Activated CD4-positive, alpha-beta memory T cell treated with anti-CD3 and anti-CD28 coated beads, Interleukin-2, amount 10 ng/mL, durations not matched to agents 7 days and 5 days (primary cell): Measurements from ENCODE around the gene MRPL45. TPM values are rescaled to one million over a fixed set of nuclear protein-coding genes. Genes with fewer than 3 reads are reported as not detected.

ENCODE experiments used
- CTCF ChIA-PET: fragments of 350-600 bp; sonication (Branson Sonifier 250); formaldehyde crosslinking; loops from one replicate; lab custom pipeline; 2021; ENCODE audit warnings: antibody characterized with exemption, inconsistent platforms; lab: Charles Lee
- POLR2A ChIA-PET: fragments of 350-600 bp; sonication (Branson Sonifier 250); formaldehyde crosslinking; loops from one replicate; lab custom pipeline; 2021; ENCODE audit warnings: antibody characterized with exemption; lab: Charles Lee
- DNase-seq: peaks from one replicate; pipeline ENCODE4 v3.0.0-alpha.2; 2020
- H3K27ac Mint-ChIP-seq: one replicate; pipeline ENCODE4 v1.8.0; 2021; ENCODE audit warnings: mild to moderate bottlenecking, mixed read lengths
- H3K27me3 Mint-ChIP-seq: one replicate; pipeline ENCODE4 v1.8.0; 2021; ENCODE audit warnings: mixed read lengths
- H3K36me3 Mint-ChIP-seq: one replicate; pipeline ENCODE4 v1.8.0; 2021; ENCODE audit warnings: low read depth, mixed read lengths
- H3K4me1 Mint-ChIP-seq: one replicate; pipeline ENCODE4 v1.8.0; 2021; ENCODE audit warnings: mixed read lengths
- H3K4me3 Mint-ChIP-seq: one replicate; pipeline ENCODE4 v1.8.0; 2021; ENCODE audit warnings: mild to moderate bottlenecking, mixed read lengths
- H3K9me3 Mint-ChIP-seq: one replicate; pipeline ENCODE4 v1.8.0; 2021; ENCODE audit warnings: mixed read lengths
- total RNA-seq, 2 experiments: library from RNA; stranded (reverse); gene quantifications; one replicate each; pipeline ENCODE4 v1.2.3, GENCODE V29; 2021

Gene MRPL45
- total RNA-seq, 2 experiments from 2014 or later = 25.2 to 26.9 TPM

GRCh38 chr17:38341035-38341721 lies 44.2 kb downstream of the MRPL45 start:
- Mint-ChIP-seq H3K27me3 (peaks cover 5% of the 10 kb centered on the region), H3K9me3 (no peaks in the 10 kb centered on the region), H3K4me1 (no peaks in the 10 kb centered on the region), H3K4me3 (no peak overlapping the region), H3K36me3 (no peaks in the 10 kb centered on the region), H3K27ac (no peak overlapping the region)
- no peak for DNase-seq
- ChIA-PET CTCF (interaction anchor here (4.8 kb wide), 1 partner anchor 8 kb away, joined by 17 read pairs; no protein-coding TSS in a partner anchor), POLR2A (no interaction called here)

- Mint-ChIP-seq H3K36me3 (no peaks in the 10 kb centered on the region), H3K4me3 (no peak overlapping the region)
These were observed 46.1 kb downstream of the MRPL45 start for GRCh38 chr17:38342886-38343607.

DNA sequence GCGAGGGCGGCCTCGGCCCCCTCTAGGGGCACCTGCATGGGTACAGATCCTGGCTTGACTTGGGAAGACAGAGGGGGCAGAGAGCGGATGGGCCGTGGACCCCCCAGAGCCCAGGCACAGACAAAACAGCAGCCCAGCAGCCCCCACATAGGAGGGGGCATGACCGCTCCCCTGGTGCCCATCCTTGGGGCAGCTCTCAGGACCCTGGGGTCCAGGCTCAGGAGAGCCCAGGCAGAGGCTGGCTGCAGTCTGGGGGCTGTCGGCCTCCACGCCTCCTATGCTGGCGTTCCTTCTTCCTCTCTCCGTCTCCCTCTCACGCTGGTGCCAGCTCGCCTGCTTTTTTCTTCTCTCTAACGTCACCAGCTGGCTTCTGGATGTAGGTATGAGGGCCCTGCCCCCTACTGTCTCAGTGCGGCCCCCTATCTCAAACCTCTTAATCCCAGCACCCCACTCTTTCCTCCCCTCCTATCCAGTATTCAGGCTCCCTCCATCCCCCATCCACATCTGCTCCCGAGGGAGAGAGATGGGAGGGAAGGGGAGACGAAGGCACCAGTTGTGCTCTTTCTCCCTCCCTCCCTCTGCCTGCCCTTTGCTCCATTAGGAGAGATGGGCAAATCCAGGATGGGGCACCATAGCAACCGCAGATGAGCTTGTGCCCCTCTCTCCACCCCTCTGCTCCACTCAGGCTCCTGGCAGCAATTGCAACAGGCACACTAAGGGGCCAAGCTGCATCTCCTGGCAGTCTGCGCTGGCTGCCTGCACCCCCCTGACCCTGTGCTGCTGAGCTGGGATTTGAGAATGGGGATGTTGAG lies 46.8 kb downstream of the MRPL45 start, which contains the start of gene GPR179:
TSS of gene GPR179 (minus strand) at position 349 of the 812 bp plus-strand sequence. CDS start at position 182, 167 bp downstream.
- Mint-ChIP-seq H3K27ac (no peak within 1 kb of the TSS), H3K4me3 (no peak within 1 kb of the TSS), H3K27me3 (peaks cover 3% of the 10 kb centered on the region), H3K36me3 (no peaks in the 10 kb centered on the region), H3K9me3 (no peaks in the 10 kb centered on the region), H3K4me1 (no peaks in the 10 kb centered on the region)
- DNase-seq = no peak
- CTCF ChIA-PET = interaction anchor here (1.3 kb wide), 1 partner anchor 71 kb away, joined by 7 read pairs; no protein-coding TSS in a partner anchor
- POLR2A ChIA-PET = interaction anchor here (0.9 kb wide), 1 partner anchor 10 kb away, joined by 4 read pairs; no protein-coding TSS in a partner anchor

More at GRCh38 chr17:38342886-38343607, 46.1 kb downstream of the MRPL45 start:
- DNase-seq = no peak
- POLR2A ChIA-PET = no interaction called here
- Mint-ChIP-seq H3K9me3 (no peaks in the 10 kb centered on the region), H3K27ac (no peak overlapping the region), H3K4me1 (no peaks in the 10 kb centered on the region), H3K27me3 (peaks cover 3% of the 10 kb centered on the region)
- CTCF ChIA-PET = interaction anchor here (0.9 to 1.1 kb wide), 2 partner anchors 11 to 71 kb away, joined by 3 to 4 read pairs; no protein-coding TSS in a partner anchor

DNA sequence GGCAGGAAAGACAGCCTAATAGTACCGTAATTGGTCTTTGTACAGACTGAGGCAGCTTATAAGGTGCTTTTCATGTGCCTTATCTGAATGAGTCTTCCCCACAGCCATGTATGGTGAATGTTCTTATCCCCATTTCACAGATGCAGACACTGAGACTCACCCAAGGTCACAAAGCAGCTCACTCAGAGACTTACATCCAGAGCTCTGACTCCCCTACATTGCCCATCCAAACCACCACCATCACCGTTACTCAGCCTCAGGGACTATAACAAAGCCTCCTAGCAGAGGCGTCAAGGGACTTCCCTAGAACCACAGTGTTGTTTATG lies 47.4 kb downstream of the MRPL45 start:
- H3K4me1 Mint-ChIP-seq = peaks cover 3% of the 10 kb centered on the region
- no peaks in the 10 kb centered on the region for H3K9me3 Mint-ChIP-seq
- ChIA-PET POLR2A (interaction anchor here (0.9 kb wide), 1 partner anchor 10 kb away, joined by 4 read pairs; no protein-coding TSS in a partner anchor), CTCF (interaction anchor here (1.3 kb wide), 1 partner anchor 70 kb away, joined by 7 read pairs; no protein-coding TSS in a partner anchor)
- H3K27ac Mint-ChIP-seq = no peak overlapping the region
- no peaks in the 10 kb centered on the region for H3K36me3 Mint-ChIP-seq
- no peak for DNase-seq
- peaks cover 3% of the 10 kb centered on the region for H3K27me3 Mint-ChIP-seq
- no peak overlapping the region for H3K4me3 Mint-ChIP-seq

DNA sequence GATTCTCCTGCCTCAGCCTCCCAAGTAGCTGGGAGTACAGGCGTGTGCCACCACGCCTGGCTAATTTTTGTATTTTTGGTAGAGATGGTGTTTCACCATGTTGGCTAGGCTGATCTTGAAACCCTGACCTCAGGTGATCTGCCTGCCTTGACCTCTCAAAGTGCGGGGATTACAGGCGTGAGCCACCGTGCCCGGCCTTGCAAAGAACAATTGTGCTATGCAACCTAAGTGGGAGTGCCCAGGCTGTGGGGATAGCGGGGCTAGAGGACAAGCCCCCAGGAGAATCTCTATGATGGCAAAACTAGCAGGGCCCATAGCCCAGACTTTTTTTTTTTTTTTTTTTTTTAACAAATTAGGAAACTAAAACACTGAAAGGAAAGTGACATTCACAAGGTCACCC lies 48.8 kb downstream of the MRPL45 start:
- POLR2A ChIA-PET = no interaction called here
- no peaks in the 10 kb centered on the region for H3K36me3 Mint-ChIP-seq

DNA sequence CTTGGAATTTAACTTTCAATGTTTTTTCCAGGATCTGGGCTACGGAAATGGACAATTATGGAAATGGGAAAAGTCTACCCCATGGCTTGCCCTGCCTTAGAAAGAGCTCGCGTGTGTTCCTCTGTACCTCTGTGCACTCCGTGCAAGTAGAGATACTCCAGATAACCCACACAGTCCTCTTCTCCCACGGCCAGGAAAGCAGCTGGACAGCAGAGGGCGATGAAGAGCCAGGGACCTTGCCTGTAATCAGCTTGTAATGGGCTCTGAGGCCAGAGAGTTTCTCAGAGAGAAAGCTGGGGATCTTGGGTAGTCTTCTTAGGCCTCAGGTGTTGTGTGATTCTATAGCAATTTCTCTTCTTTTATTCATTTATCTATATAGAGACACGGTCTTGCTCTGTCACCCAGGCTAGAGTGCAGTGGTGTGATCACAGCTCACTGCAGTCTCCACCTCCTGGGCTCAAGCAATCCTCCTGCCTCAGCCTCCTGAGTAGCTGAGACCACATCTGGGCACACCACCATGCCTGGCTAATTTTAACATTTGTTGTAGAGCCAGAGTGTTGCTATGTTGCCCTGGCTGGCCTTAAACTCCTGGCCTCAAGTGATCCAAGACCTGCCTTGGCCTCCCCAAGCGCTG lies 52.2 kb downstream of the MRPL45 start:
- no peak overlapping the region for H3K27ac Mint-ChIP-seq
- POLR2A ChIA-PET = interaction anchor here (1.2 to 1.8 kb wide), 3 partner anchors 39 to 67 kb away, joined by 3 to 11 read pairs (median 5); no protein-coding TSS in a partner anchor
- no peaks in the 10 kb centered on the region for H3K36me3 Mint-ChIP-seq
- peaks cover 26% of the 10 kb centered on the region for H3K4me1 Mint-ChIP-seq
- H3K9me3 Mint-ChIP-seq = no peaks in the 10 kb centered on the region
- no peak overlapping the region for H3K4me3 Mint-ChIP-seq
- H3K27me3 Mint-ChIP-seq = no peaks in the 10 kb centered on the region
- peak; percentile 88 for DNase-seq
- CTCF ChIA-PET = interaction anchor here (0.7 to 5.9 kb wide), 28 partner anchors 9 to 318 kb away, joined by 3 to 150 read pairs (median 6); no protein-coding TSS in a partner anchor

More for the DNA sequence above, 48.8 kb downstream of the MRPL45 start:
- Mint-ChIP-seq H3K9me3 (no peaks in the 10 kb centered on the region), H3K4me1 (peaks cover 6% of the 10 kb centered on the region), H3K27me3 (peaks cover 3% of the 10 kb centered on the region), H3K27ac (no peak overlapping the region), H3K4me3 (no peak overlapping the region)
- DNase-seq = no peak
- CTCF ChIA-PET = interaction anchor here (0.8 to 5.9 kb wide), 3 partner anchors 12 to 331 kb away, joined by 3 to 150 read pairs (median 3); no protein-coding TSS in a partner anchor

DNA sequence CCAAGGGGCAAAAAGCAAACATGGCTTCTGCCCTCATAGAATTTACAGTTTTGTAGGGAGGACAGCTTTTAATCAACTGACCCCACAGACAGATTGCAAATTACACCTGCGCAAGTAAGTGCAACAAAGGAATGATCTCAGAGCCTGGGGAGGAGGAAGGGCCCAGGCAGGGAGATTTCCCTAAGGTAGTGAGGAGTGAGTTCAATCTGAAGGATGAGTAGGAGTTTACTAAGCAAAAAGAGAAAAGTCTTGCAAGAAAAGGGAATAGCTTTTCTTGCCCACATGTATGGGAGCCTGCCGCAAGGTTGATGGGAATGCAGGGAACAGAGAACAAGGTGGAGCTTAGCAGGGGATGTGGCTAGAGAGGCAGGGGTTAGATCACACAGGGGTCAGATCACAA lies 53.1 kb downstream of the MRPL45 start:
- DNase-seq = no peak
- H3K4me1 Mint-ChIP-seq = peaks cover 32% of the 10 kb centered on the region
- H3K9me3 Mint-ChIP-seq = no peaks in the 10 kb centered on the region
- POLR2A ChIA-PET = interaction anchor here (1.5 to 1.8 kb wide), 2 partner anchors 38 to 64 kb away, joined by 3 to 11 read pairs; no protein-coding TSS in a partner anchor
- CTCF ChIA-PET = interaction anchor here (1.1 to 5.9 kb wide), 17 partner anchors 10 to 77 kb away, joined by 3 to 150 read pairs (median 7); no protein-coding TSS in a partner anchor
- H3K4me3 Mint-ChIP-seq = no peak overlapping the region
- no peak overlapping the region for H3K27ac Mint-ChIP-seq
- H3K36me3 Mint-ChIP-seq = no peaks in the 10 kb centered on the region
- H3K27me3 Mint-ChIP-seq = no peaks in the 10 kb centered on the region

DNA sequence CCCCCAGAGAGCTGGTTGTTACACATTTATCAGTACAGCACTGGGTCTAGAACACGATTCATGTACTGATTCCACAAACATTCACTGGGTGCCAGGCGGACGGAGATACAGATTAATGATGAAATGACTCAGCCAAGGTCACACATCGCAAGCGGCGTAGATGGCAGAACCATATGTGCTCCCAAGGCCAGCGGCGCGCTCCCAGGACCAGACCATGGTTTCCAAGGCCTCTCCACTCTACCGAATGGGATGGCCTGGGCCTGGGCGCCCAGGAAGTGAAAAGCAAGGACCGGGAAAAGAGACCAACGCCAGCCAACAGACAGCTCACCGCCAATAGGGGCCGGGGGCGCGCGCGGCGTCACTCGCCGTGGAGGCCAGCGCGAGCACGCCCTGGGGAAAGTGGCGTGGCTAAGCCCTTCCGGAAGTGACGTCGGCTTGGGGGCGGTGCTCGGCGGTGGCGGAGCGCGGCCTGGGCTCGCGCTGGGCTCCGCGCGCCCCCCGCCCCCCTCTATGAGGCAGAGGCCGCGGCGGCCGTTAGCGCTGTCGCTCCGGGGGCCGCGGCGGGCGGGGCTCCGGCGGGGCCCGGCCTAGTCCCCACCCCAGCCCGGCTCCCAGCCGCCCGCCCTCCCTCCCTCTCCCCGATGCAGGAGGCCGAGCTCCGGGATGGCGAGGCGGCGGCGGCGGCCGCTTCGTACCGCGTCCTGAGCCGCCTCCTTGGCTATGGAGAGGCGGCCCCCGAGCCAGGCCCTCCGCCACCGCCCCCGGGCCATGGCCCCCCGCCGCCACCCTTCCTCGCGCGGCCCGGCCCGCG lies 54.6 kb downstream of the MRPL45 start, which contains the start of gene SOCS7:
TSS of gene SOCS7 (plus strand) at position 433 of the 811 bp plus-strand sequence. CDS start at position 642, 209 bp downstream.
- ChIA-PET POLR2A (interaction anchor here (0.9 to 1.5 kb wide), 3 partner anchors 25 to 848 kb away, joined by 3 to 4 read pairs (median 4); partner anchors contain the start of gene RPL19), CTCF (interaction anchor here (0.6 to 5.9 kb wide), 8 partner anchors 15 to 72 kb away, joined by 3 to 150 read pairs (median 4); no protein-coding TSS in a partner anchor)
- DNase-seq = peak; percentile 91
- peaks cover 36% of the 10 kb centered on the region for H3K4me1 Mint-ChIP-seq
- no peaks in the 10 kb centered on the region for H3K9me3 Mint-ChIP-seq
- no peaks in the 10 kb centered on the region for H3K27me3 Mint-ChIP-seq
- peak within 1 kb of the TSS; percentile 86 for H3K27ac Mint-ChIP-seq
- no peaks in the 10 kb centered on the region for H3K36me3 Mint-ChIP-seq
- peak within 1 kb of the TSS; percentile 81 for H3K4me3 Mint-ChIP-seq

GRCh38 chr17:38352245-38353085 lies 55.5 kb downstream of the MRPL45 start:
- CTCF ChIA-PET = interaction anchor here (0.6 to 1.3 kb wide), 7 partner anchors 10 to 70 kb away, joined by 3 to 5 read pairs (median 3); no protein-coding TSS in a partner anchor
- no peak overlapping the region for H3K27ac Mint-ChIP-seq
- DNase-seq = peak; percentile 27
- H3K27me3 Mint-ChIP-seq = no peaks in the 10 kb centered on the region
- peaks cover 36% of the 10 kb centered on the region for H3K4me1 Mint-ChIP-seq
- H3K4me3 Mint-ChIP-seq = peak overlapping the region; percentile 70
- POLR2A ChIA-PET = interaction anchor here (1.5 to 2.6 kb wide), 2 partner anchors 14 to 71 kb away, joined by 3 to 9 read pairs; no protein-coding TSS in a partner anchor
- no peaks in the 10 kb centered on the region for H3K36me3 Mint-ChIP-seq
- H3K9me3 Mint-ChIP-seq = no peaks in the 10 kb centered on the region

DNA sequence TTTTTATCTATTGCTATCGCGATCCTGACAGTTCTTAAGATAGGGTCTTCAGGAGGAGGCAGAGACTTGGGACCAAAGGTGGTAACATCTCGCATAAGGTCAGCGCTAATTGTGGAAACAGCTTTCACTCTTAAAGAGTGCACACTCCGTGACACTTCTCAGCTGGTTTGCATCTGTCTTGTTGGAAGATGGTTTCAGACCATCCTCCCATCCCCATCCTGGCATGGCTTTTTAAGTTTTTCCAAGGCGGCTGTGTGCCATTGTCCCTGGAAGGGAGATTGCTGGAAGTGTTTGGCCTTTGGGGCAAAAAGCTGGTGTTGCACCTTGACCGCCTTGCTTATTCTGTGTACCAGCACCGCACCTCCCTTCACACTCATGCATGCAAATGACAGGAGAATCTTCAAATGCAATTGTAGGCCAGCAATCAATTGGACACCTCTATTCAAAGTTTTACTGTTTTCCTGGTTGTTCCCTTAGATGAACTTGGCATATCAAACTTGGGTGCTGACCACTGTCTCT lies 56.2 kb downstream of the MRPL45 start:
- no peaks in the 10 kb centered on the region for H3K36me3 Mint-ChIP-seq
- POLR2A ChIA-PET = interaction anchor here (2.6 kb wide), 1 partner anchor 13 kb away, joined by 9 read pairs; no protein-coding TSS in a partner anchor
- H3K27me3 Mint-ChIP-seq = no peaks in the 10 kb centered on the region
- no peak overlapping the region for H3K27ac Mint-ChIP-seq
- peaks cover 36% of the 10 kb centered on the region for H3K4me1 Mint-ChIP-seq
- no peaks in the 10 kb centered on the region for H3K9me3 Mint-ChIP-seq
- CTCF ChIA-PET = interaction anchor here (1.0 to 2.1 kb wide), 7 partner anchors 9 to 213 kb away, joined by 3 to 7 read pairs (median 3); no protein-coding TSS in a partner anchor
- peak overlapping the region; percentile 70 for H3K4me3 Mint-ChIP-seq
- no peak for DNase-seq
